IMR-90 (cell line): Measurements from ENCODE around the gene C2orf69. TPM values are rescaled to one million over a fixed set of nuclear protein-coding genes. Genes with fewer than 3 reads are reported as not detected.
A peak's percentile ranks its signal among the peaks of the same experiment; 100 is the strongest.

Experiments used
- ATAC-seq: fragments of 200-7000 bp; cut with Tn5 transposase; 2 replicates; pipeline ENCODE4 v1.9.1; 2020; ENCODE audit warnings: low read depth, mild to moderate bottlenecking, moderate library complexity
- BruUV-seq: library from RNA; stranded (reverse); fragments of 400-500 nt; replicated peaks from 2 replicates; lab custom pipeline; 2021; lab: Mats Ljungman, UMichigan
- CTCF ChIA-PET: fragments of 300-600 bp; formaldehyde crosslinking; extraction: SDS; loops from one replicate; lab custom pipeline; 2021; ENCODE audit warnings: antibody characterized with exemption; lab: Yijun Ruan, JAX
- POLR2A ChIA-PET: fragments of 300-600 bp; sonication (Branson Sonifier 250); formaldehyde crosslinking; loops from one replicate; lab custom pipeline; 2022; ENCODE audit warnings: antibody characterized with exemption; ENCODE audit not compliant: unreplicated experiment; lab: Charles Lee
- DNase-seq: peaks from one replicate; pipeline ENCODE4 v3.0.0; 2013
- H2AFZ ChIP-seq: replicated peaks from 2 replicates; pipeline ENCODE3; 2013; ENCODE audit warnings: low read length, mild to moderate bottlenecking; ENCODE audit not compliant: poor library complexity
- H2AK5ac ChIP-seq: 2 replicates; pipeline ENCODE4 v1.6.1; 2013; ENCODE audit warnings: low read depth, low read length, inconsistent platforms
- H2AK9ac ChIP-seq: replicated peaks from 2 replicates; pipeline ENCODE3; 2013; ENCODE audit warnings: mild to moderate bottlenecking, low read depth, low read length, moderate library complexity; ENCODE audit not compliant: poor library complexity
- H2BK120ac ChIP-seq: 2 replicates; pipeline ENCODE4 v1.6.1; 2013; ENCODE audit warnings: low read depth, low read length, inconsistent platforms
- H2BK15ac ChIP-seq: 3 replicates; pipeline ENCODE4 v1.6.1; 2013; ENCODE audit warnings: low read depth, low read length, inconsistent platforms
- H2BK20ac ChIP-seq: 2 replicates; pipeline ENCODE4 v1.6.1; 2013; ENCODE audit warnings: low read depth, mild to moderate bottlenecking, inconsistent platforms, low read length, moderate library complexity
- H2BK5ac ChIP-seq: 2 replicates; pipeline ENCODE4 v1.6.1; 2013; ENCODE audit warnings: mild to moderate bottlenecking, low read depth, low read length, inconsistent platforms; ENCODE audit not compliant: poor library complexity, severe bottlenecking
- H3K14ac ChIP-seq: replicated peaks from 2 replicates; pipeline ENCODE4 v1.6.1; 2013; ENCODE audit warnings: low read depth, low read length, inconsistent platforms
- H3K18ac ChIP-seq: 2 replicates; pipeline ENCODE4 v1.6.1; 2013; ENCODE audit warnings: low read depth, low read length, control low read depth
- H3K23ac ChIP-seq: 2 replicates; pipeline ENCODE4 v1.6.1; 2013; ENCODE audit warnings: low read depth, low read length, inconsistent platforms
- H3K27ac ChIP-seq: 2 replicates; pipeline ENCODE4 v1.5.1; 2013; ENCODE audit warnings: mild to moderate bottlenecking, control low read depth, low read length; ENCODE audit not compliant: insufficient read depth
- H3K27me3 ChIP-seq: 2 replicates; pipeline ENCODE4 v1.6.1; 2013; ENCODE audit warnings: low read length; ENCODE audit not compliant: control insufficient read depth, insufficient read depth
- H3K36me3 ChIP-seq: 2 replicates; pipeline ENCODE4 v1.6.1; 2013; ENCODE audit warnings: low read length, mixed read lengths; ENCODE audit not compliant: control insufficient read depth, insufficient read depth
- H3K4ac ChIP-seq: 2 replicates; pipeline ENCODE4 v1.6.1; 2013; ENCODE audit warnings: low read depth, low read length, inconsistent platforms
- H3K4me1 ChIP-seq: 2 replicates; pipeline ENCODE4 v1.6.1; 2013; ENCODE audit warnings: low read length, mixed read lengths; ENCODE audit not compliant: control insufficient read depth, insufficient read depth
- H3K4me2 ChIP-seq: 2 replicates; pipeline ENCODE4 v1.6.1; 2013; ENCODE audit warnings: low read depth, mild to moderate bottlenecking, control low read depth, low read length, moderate library complexity
- H3K4me3 ChIP-seq: 2 replicates; pipeline ENCODE4 v1.5.1; 2013; ENCODE audit warnings: low read depth, mild to moderate bottlenecking, control low read depth, low read length, moderate library complexity; ENCODE audit not compliant: insufficient read depth
- H3K56ac ChIP-seq: 2 replicates; pipeline ENCODE4 v1.6.1; 2013; ENCODE audit warnings: low read length, inconsistent platforms; ENCODE audit not compliant: insufficient read depth; ENCODE audit errors: extremely low read depth
- H3K79me1 ChIP-seq, 2 experiments: 2 replicates each; pipeline ENCODE4 v1.6.1; 2013; ENCODE audit warnings: low read length in 2 of 2, inconsistent platforms in 1 of 2, low read depth in 1 of 2
- H3K9ac ChIP-seq: 2 replicates; pipeline ENCODE4 v1.6.1; 2013; ENCODE audit warnings: low read depth, low read length, control low read depth
- H3K9me1 ChIP-seq: 2 replicates; pipeline ENCODE4 v1.6.1; 2013; ENCODE audit warnings: low read length, inconsistent platforms; ENCODE audit not compliant: insufficient read depth
- H3K9me3 ChIP-seq: 2 replicates; pipeline ENCODE4 v1.6.1; 2013; ENCODE audit warnings: low read length; ENCODE audit not compliant: control insufficient read depth, insufficient read depth
- H4K20me1 ChIP-seq: 2 replicates; pipeline ENCODE4 v1.6.1; 2013; ENCODE audit warnings: low read length, inconsistent platforms; ENCODE audit not compliant: insufficient read depth
- H4K5ac ChIP-seq: 2 replicates; pipeline ENCODE4 v1.6.1; 2013; ENCODE audit warnings: mild to moderate bottlenecking, low read depth, low read length, control low read depth
- H4K8ac ChIP-seq, 2 experiments: 2 replicates each; pipeline ENCODE4 v1.6.1; 2013; ENCODE audit warnings: low read depth in 2 of 2, low read length in 2 of 2, control low read depth in 1 of 2, inconsistent platforms in 1 of 2
- H4K91ac ChIP-seq: 2 replicates; pipeline ENCODE4 v1.6.1; 2013; ENCODE audit warnings: low read depth, low read length, inconsistent platforms; ENCODE audit not compliant: insufficient read depth
- CEBPB ChIP-seq: IDR thresholded peaks from 2 replicates; pipeline ENCODE4 v1.6.1; 2012; ENCODE audit warnings: low read depth, low read length, improper control_type of control experiment
- MXI1 ChIP-seq: IDR thresholded peaks from 2 replicates; pipeline ENCODE4 v1.6.1; 2012; ENCODE audit warnings: low read depth, mild to moderate bottlenecking, low read length, moderate library complexity, borderline replicate concordance
- RAD21 ChIP-seq: IDR thresholded peaks from 2 replicates; pipeline ENCODE4 v1.6.1; 2012; ENCODE audit warnings: low read length, improper control_type of control experiment
- WGBS, 2 experiments: methylation state at CpG; one replicate each; pipeline versions ENCODE4 v1.1.5 to v1.1.7; 2013; ENCODE audit warnings: missing lambda C conversion rate in 2 of 2; ENCODE audit not compliant: insufficient read length in 1 of 2; ENCODE audit errors: extremely low coverage in 2 of 2; 5-methylcytosine and 5-hydroxymethylcytosine counted together
- dilution Hi-C: fragments of 300-500 bp; cut with HindIII; formaldehyde crosslinking; loops from one replicate; pipeline ENCODE4 v1.14.3; 2018; ENCODE audit warnings: low sequenced_read_pairs; ENCODE audit not compliant: unreplicated experiment
- in situ Hi-C: fragments of 300-500 bp; cut with MboI; formaldehyde crosslinking; loops from 3 replicates; pipeline ENCODE4 v1.14.3; 2019; ENCODE audit warnings: low sequenced_read_pairs, inconsistent platforms, mixed read lengths
- intact Hi-C: fragments of 100-400 bp; cut with micrococcal nuclease; formaldehyde crosslinking; loops from 2 replicates; pipeline ENCODE4 v1.10.0; 2022
- polyA plus RNA-seq, 3 experiments: library from polyadenylated mRNA; depleted of rRNA; stranded (reverse); fragments of >200 nt; gene quantifications; 2 replicates each; pipeline ENCODE4 v1.2.3, GENCODE V29; 2012; ENCODE audit warnings: low replicate concordance in 1 of 3
- total RNA-seq: library from RNA; depleted of rRNA; stranded (reverse); fragments of >200 nt; gene quantifications from 2 replicates; pipeline ENCODE4 v1.2.3, GENCODE V29; 2012

The C2orf69 gene
- total and polyA plus RNA-seq, 2 of the 4 experiments (the other 2 are of a cell fraction) = 3.1 to 4.7 TPM

DNA sequence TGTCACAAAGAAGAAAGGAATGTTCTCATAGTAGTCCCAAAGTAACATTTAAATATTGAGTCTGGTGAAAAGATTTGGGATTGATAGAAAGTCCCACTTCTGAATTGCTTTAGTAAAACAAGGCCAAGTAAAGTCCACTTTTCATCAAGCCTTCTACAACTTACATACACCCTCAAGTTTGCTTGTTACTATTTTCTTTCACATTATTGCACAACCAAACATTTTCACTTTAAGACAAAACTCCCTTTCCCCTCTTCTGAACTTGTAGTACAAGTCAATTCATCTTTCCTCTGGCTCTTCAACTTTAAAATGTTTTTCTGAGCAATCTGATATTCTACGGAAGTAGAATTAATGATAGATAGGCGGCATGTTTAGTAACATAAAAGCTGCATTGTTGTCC is 55.3 kb downstream of the C2orf69 start:
- DNase-seq = no peak
- Histone ChIP-seq H2BK5ac (no peak overlapping the region), H3K27ac (no peak overlapping the region), H4K5ac (no peak overlapping the region), H2BK120ac (no peak overlapping the region), H2BK15ac (no peak overlapping the region), H3K27me3 (no peaks in the 10 kb centered on the region), H3K9me3 (no peaks in the 10 kb centered on the region), H2AK5ac (no peak overlapping the region), H3K36me3 (peaks cover 21% of the 10 kb centered on the region), H4K8ac (no peak overlapping the region), H3K4me1 (no peaks in the 10 kb centered on the region), H2AFZ (no peak overlapping the region), H2BK20ac (no peak overlapping the region), H4K20me1 (no peaks in the 10 kb centered on the region), H3K4me2 (no peak overlapping the region), H3K9me1 (no peaks in the 10 kb centered on the region), H3K9ac (no peak overlapping the region), H3K18ac (no peak overlapping the region), H3K23ac (no peak overlapping the region), H2AK9ac (no peak overlapping the region), H3K14ac (no peak overlapping the region), H3K56ac (no peak overlapping the region), H3K4me3 (no peak overlapping the region), H3K79me1 (peaks cover 0 to 7% of the 10 kb centered on the region in 2 experiments; a peak in 1 of 4 replicates), H3K4ac (no peak overlapping the region), H4K91ac (no peak overlapping the region)
- ChIA-PET POLR2A (no interaction called here), CTCF (no interaction called here)
- ATAC-seq = no peak
- no CpG with 5 or more reads among the region's 2 CpGs for WGBS, 2 experiments
- intact Hi-C loops = no loop called here
- dilution Hi-C loops = no loop called here
- no TSS peak for BruUV-seq
- TF ChIP-seq RAD21 (no peak), MXI1 (no peak), CEBPB (peak; percentile 69)
- in situ Hi-C loops = no loop called here
